Activated CD4-positive, alpha-beta T cell treated with anti-CD3 and anti-CD28 coated beads, Interleukin-2, amount 10 ng/mL, durations not matched to agents 24 days and 14 days (primary cell): Measurements from ENCODE around the gene LIPG. TPM values are rescaled to one million over a fixed set of nuclear protein-coding genes. Genes with fewer than 3 reads are reported as not detected.

Source experiments
- DNase-seq: peaks from one replicate; pipeline ENCODE4 v3.0.0; 2022
- H3K27ac Mint-ChIP-seq: one replicate; pipeline ENCODE4 v1.8.0; 2022; ENCODE audit warnings: mild to moderate bottlenecking, mixed read lengths
- H3K27me3 Mint-ChIP-seq: one replicate; pipeline ENCODE4 v1.8.0; 2022; ENCODE audit warnings: mixed read lengths
- H3K36me3 Mint-ChIP-seq: one replicate; pipeline ENCODE4 v1.8.0; 2022; ENCODE audit warnings: low read depth, mild to moderate bottlenecking, mixed read lengths
- H3K4me1 Mint-ChIP-seq: one replicate; pipeline ENCODE4 v1.8.0; 2021; ENCODE audit warnings: mixed read lengths
- H3K4me3 Mint-ChIP-seq: one replicate; pipeline ENCODE4 v1.8.0; 2022; ENCODE audit warnings: mild to moderate bottlenecking, moderate library complexity, mixed read lengths
- H3K9me3 Mint-ChIP-seq: one replicate; pipeline ENCODE4 v1.8.0; 2021; ENCODE audit warnings: mixed read lengths
- intact Hi-C: fragments of 100-400 bp; cut with micrococcal nuclease; formaldehyde crosslinking; loops from one replicate; pipeline ENCODE4 v1.15.1; 2023
- total RNA-seq: library from RNA; stranded (reverse); gene quantifications from 2 replicates; pipeline ENCODE4 v1.2.3, GENCODE V29; 2022

The LIPG gene
- total RNA-seq, 1 donor from 2014 or later, result 0.82 TPM

GRCh38 chr18:49631146-49631866 is 69.4 kb downstream of the LIPG start:
- Mint-ChIP-seq H3K36me3 (no peaks in the 10 kb centered on the region), H3K27me3 (peaks cover 6% of the 10 kb centered on the region), H3K9me3 (no peaks in the 10 kb centered on the region), H3K27ac (no peak overlapping the region), H3K4me3 (no peak overlapping the region), H3K4me1 (no peaks in the 10 kb centered on the region)
- intact Hi-C loops, result no loop called here
- no peak for DNase-seq

- no peaks in the 10 kb centered on the region for H3K4me1 Mint-ChIP-seq
- H3K27ac Mint-ChIP-seq, result no peak overlapping the region
- H3K36me3 Mint-ChIP-seq, result no peaks in the 10 kb centered on the region
- H3K4me3 Mint-ChIP-seq, result no peak overlapping the region
- peaks cover 6% of the 10 kb centered on the region for H3K27me3 Mint-ChIP-seq
- peaks cover 3% of the 10 kb centered on the region for H3K9me3 Mint-ChIP-seq
- intact Hi-C loops, result no loop called here
- no peak for DNase-seq
Measured at GRCh38 chr18:49632588-49632987, 70.7 kb downstream of the LIPG start.

DNA sequence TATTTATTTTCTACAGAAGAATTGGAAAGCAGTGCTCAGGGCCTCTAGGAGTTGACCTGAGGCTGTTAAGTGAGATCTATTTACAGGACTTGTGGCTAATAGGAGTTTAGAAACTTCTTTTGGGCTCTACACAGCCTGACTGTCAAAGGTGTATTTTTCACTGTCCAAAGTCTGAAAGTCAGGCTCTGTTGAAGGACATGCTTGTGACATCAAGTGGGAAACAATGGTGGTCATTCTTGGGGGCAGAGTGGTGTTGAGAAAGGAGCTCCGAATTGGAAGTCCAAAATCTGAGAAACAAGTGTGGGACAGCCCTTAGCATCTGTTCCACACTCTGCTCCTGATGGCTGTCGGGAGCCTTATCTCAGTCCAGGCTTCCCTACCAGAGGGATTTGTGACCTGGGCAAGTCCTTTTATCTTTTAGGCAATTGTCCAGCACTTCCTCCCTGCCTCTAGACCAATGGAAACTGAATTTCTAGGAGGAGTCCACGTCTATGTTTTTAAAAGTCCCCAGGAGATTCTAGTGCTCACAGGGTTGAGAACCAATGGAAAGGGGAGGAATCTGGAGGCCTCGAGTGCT is 76.4 kb downstream of the LIPG start:
- H3K27ac Mint-ChIP-seq, result no peak overlapping the region
- H3K36me3 Mint-ChIP-seq, result no peaks in the 10 kb centered on the region
- peaks cover 4% of the 10 kb centered on the region for H3K9me3 Mint-ChIP-seq
- H3K27me3 Mint-ChIP-seq, result peaks cover 6% of the 10 kb centered on the region
- DNase-seq, result no peak
- H3K4me3 Mint-ChIP-seq, result no peak overlapping the region
- intact Hi-C loops, result no loop called here
- no peaks in the 10 kb centered on the region for H3K4me1 Mint-ChIP-seq

DNA sequence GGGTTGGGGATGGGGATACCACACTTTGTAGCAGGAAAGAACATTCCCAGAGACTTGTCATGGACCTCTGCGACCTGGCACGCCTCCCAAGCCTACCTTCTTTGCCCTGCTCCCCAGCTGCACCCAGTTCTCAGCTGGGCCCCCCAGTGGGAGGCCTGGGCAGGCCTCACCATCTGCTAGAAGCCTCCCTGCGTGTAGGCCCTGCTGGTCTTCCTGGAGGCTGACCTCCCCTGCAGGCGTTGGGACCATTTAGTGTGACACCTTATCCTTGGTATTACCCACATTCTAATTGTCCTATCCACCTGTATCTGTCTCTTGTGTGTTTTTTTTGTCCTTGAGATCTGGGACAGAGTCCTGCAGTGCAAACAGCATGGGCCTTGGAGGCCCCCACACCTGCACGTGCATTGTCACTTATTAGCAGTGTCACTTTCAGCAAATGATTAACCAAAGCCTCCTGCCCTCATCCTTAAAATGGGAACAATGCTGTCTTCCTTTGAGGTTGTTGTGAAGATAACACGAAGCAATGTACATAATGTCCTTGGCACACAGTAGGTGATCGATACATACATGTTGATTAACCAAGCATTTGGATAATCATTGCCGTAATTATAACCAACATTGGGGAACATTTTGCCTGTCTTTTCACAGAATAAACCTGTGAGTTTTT is 77.2 kb downstream of the LIPG start:
- Mint-ChIP-seq H3K4me3 (no peak overlapping the region), H3K36me3 (no peaks in the 10 kb centered on the region), H3K9me3 (peaks cover 4% of the 10 kb centered on the region), H3K27me3 (peaks cover 5% of the 10 kb centered on the region), H3K4me1 (no peaks in the 10 kb centered on the region), H3K27ac (no peak overlapping the region)
- intact Hi-C loops, result no loop called here
- no peak for DNase-seq

GRCh38 chr18:49639643-49640391 is 78.0 kb downstream of the LIPG start:
- Mint-ChIP-seq H3K4me3 (no peak overlapping the region), H3K27ac (no peak overlapping the region), H3K9me3 (peaks cover 4% of the 10 kb centered on the region), H3K36me3 (no peaks in the 10 kb centered on the region), H3K27me3 (peaks cover 3% of the 10 kb centered on the region), H3K4me1 (no peaks in the 10 kb centered on the region)
- intact Hi-C loops, result no loop called here
- DNase-seq, result no peak

- Mint-ChIP-seq H3K27ac (no peak overlapping the region), H3K9me3 (peaks cover 4% of the 10 kb centered on the region), H3K4me1 (no peaks in the 10 kb centered on the region), H3K27me3 (peaks cover 3% of the 10 kb centered on the region), H3K4me3 (no peak overlapping the region), H3K36me3 (no peaks in the 10 kb centered on the region)
- intact Hi-C loops, result no loop called here
- DNase-seq, result no peak
Measured at GRCh38 chr18:49640741-49641140, 78.9 kb downstream of the LIPG start.

DNA sequence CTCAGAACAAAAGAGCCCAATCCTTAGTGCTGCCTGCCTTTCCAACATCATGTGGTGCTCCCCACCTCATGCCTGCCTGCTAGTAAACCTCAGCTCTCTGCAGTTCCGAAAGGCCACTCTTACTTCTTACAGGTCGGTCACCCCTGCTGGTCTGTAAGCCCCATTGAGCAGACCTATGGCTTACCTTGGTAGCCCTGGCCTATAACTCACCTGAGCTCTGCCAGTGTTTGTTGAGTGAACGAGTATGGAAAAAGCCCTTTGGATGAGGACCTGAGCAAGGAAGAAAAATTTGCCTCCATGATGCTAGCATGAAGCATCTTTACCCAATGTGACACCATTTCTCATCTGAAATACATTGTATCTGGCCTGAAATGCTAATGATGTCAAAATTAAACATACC is 83.3 kb downstream of the LIPG start:
- H3K4me1 Mint-ChIP-seq, result no peaks in the 10 kb centered on the region
- intact Hi-C loops, result no loop called here
- DNase-seq, result no peak
- no peak overlapping the region for H3K27ac Mint-ChIP-seq
- H3K4me3 Mint-ChIP-seq, result no peak overlapping the region
- H3K9me3 Mint-ChIP-seq, result no peaks in the 10 kb centered on the region
- no peaks in the 10 kb centered on the region for H3K27me3 Mint-ChIP-seq
- no peaks in the 10 kb centered on the region for H3K36me3 Mint-ChIP-seq

- H3K4me1 Mint-ChIP-seq, result no peaks in the 10 kb centered on the region
- no peaks in the 10 kb centered on the region for H3K9me3 Mint-ChIP-seq
- H3K36me3 Mint-ChIP-seq, result no peaks in the 10 kb centered on the region
- no peaks in the 10 kb centered on the region for H3K27me3 Mint-ChIP-seq
- no peak overlapping the region for H3K27ac Mint-ChIP-seq
- H3K4me3 Mint-ChIP-seq, result no peak overlapping the region
- no peak for DNase-seq
- intact Hi-C loops, result no loop called here
Measured at GRCh38 chr18:49645841-49646351, 84.0 kb downstream of the LIPG start.

- Mint-ChIP-seq H3K4me3 (no peak overlapping the region), H3K4me1 (no peaks in the 10 kb centered on the region), H3K27ac (no peak overlapping the region), H3K36me3 (no peaks in the 10 kb centered on the region), H3K27me3 (no peaks in the 10 kb centered on the region), H3K9me3 (no peaks in the 10 kb centered on the region)
- DNase-seq, result no peak
- intact Hi-C loops, result no loop called here
Measured at GRCh38 chr18:49646873-49647272, 85.0 kb downstream of the LIPG start.

- Mint-ChIP-seq H3K36me3 (no peaks in the 10 kb centered on the region), H3K4me3 (no peak overlapping the region), H3K9me3 (no peaks in the 10 kb centered on the region), H3K4me1 (no peaks in the 10 kb centered on the region), H3K27ac (no peak overlapping the region), H3K27me3 (no peaks in the 10 kb centered on the region)
- DNase-seq, result no peak
- intact Hi-C loops, result no loop called here
Measured at GRCh38 chr18:49647496-49648168, 85.8 kb downstream of the LIPG start.

GRCh38 chr18:49648326-49648725 is 86.5 kb downstream of the LIPG start:
- intact Hi-C loops, result no loop called here
- Mint-ChIP-seq H3K4me1 (no peaks in the 10 kb centered on the region), H3K27ac (no peak overlapping the region), H3K4me3 (no peak overlapping the region), H3K36me3 (no peaks in the 10 kb centered on the region), H3K27me3 (no peaks in the 10 kb centered on the region), H3K9me3 (no peaks in the 10 kb centered on the region)
- DNase-seq, result no peak
